Prostate gland (tissue), 2 donors: Measurements from ENCODE around the gene EMX1.

Experiments used
- CTCF ChIP-seq, 4 experiments: fragments of 200-600 bp in 2 of 4; fragments of 450-650 bp in 2 of 4; sonication (generic) in 2 of 4; IDR thresholded peaks; 1 replicate in 3 of 4; 2 replicates in 1 of 4; pipeline ENCODE4 v1.5.1; 2016 to 2019; ENCODE audit warnings: antibody characterized with exemption in 4 of 4, mild to moderate bottlenecking in 2 of 4, moderate library complexity in 2 of 4
- POLR2A ChIP-seq: fragments of 450-650 bp; IDR thresholded peaks from one replicate; pipeline ENCODE4 v1.6.1; 2016; ENCODE audit warnings: antibody characterized with exemption, mild to moderate bottlenecking

GRCh38 chr2:72951303-72952095 lies 34.2 kb downstream of the EMX1 start:
- TF ChIP-seq CTCF (IDR thresholded peaks at IDR 0.05) (no peak), POLR2A (no peak)
